Stomach (tissue), 9 donors: ENCODE data around the gene ANAPC13. TPM values are rescaled to one million over a fixed set of nuclear protein-coding genes. Genes with fewer than 3 reads are reported as not detected.

ENCODE experiments used
- DNase-seq, 2 donors: peaks; one replicate each; pipeline versions ENCODE4 v3.0.0 to v3.0.0-alpha.2; 2013 to 2019
- H3K27ac ChIP-seq, 5 donors: fragments of 200-600 bp in 4 of 5; sonication (generic) in 4 of 5; one replicate each; pipeline ENCODE4 v1.5.1; 2013 to 2019; ENCODE audit warnings: mild to moderate bottlenecking in 1 of 5, moderate library complexity in 1 of 5
- H3K27me3 ChIP-seq, 3 donors: fragments of 200-600 bp; sonication (generic); one replicate each; pipeline ENCODE4 v1.5.1; 2017 to 2019; ENCODE audit warnings: mixed run types in 1 of 3
- H3K36me3 ChIP-seq, 4 donors: fragments of 200-600 bp; sonication (generic); 1 replicate in 3 of 4; 2 replicates in 1 of 4; pipeline ENCODE4 v1.5.1; 2016 to 2019
- H3K4me1 ChIP-seq, 4 donors: fragments of 200-600 bp; sonication (generic); one replicate each; pipeline ENCODE4 v1.5.1; 2016 to 2019
- H3K4me3 ChIP-seq, 4 donors: fragments of 200-600 bp; sonication (generic) in 3 of 4; one replicate each; pipeline ENCODE4 v1.5.1; 2016 to 2019; ENCODE audit warnings: mild to moderate bottlenecking in 1 of 4
- H3K9me3 ChIP-seq, 4 donors: fragments of 200-600 bp; sonication (generic); one replicate each; pipeline ENCODE4 v1.5.1; 2016 to 2019
- EP300 ChIP-seq: sonication (generic); formaldehyde crosslinking; IDR thresholded peaks from one replicate; pipeline ENCODE4 v1.6.1; 2017; ENCODE audit warnings: antibody characterized with exemption
- POLR2A ChIP-seq, 4 donors: fragments of 450-650 bp; IDR thresholded peaks; one replicate each; pipeline ENCODE4 v1.6.1; 2016; ENCODE audit warnings: antibody characterized with exemption in 4 of 4, control low read depth in 2 of 4, mild to moderate bottlenecking in 1 of 4, moderate library complexity in 1 of 4
- POLR2AphosphoS5 ChIP-seq, 3 donors: sonication (generic); formaldehyde crosslinking; IDR thresholded peaks; one replicate each; pipeline ENCODE4 v1.6.1; 2016; ENCODE audit warnings: antibody characterized with exemption in 3 of 3
- WGBS, 5 donors: extraction: QIAGEN DNeasy Blood & Tissue Kit in 3 of 5; methylation state at CpG; one replicate each; pipeline versions ENCODE4 v1.1.5 to v1.1.7; 2013 to 2018; 5-methylcytosine and 5-hydroxymethylcytosine counted together
- intact Hi-C: fragments of 100-400 bp; cut with DNase I; formaldehyde crosslinking; loops from one replicate; pipeline ENCODE4 v1.15.1; 2023; ENCODE audit warnings: low total_unique reads
- polyA plus RNA-seq, 3 donors: library from polyadenylated mRNA; stranded (reverse); fragments of 200-250 nt; gene quantifications; one replicate each; pipeline ENCODE4 v1.2.3, GENCODE V29; 2013
- total RNA-seq, 5 donors: library from RNA; depleted of rRNA; stranded (reverse); fragments of >200 nt; gene quantifications; one replicate each; pipeline versions ENCODE4 v1.1.0 to v1.2.3, GENCODE V29; 2014 to 2016
- TF ChIP-seq, protein P1 (sequence below), 7 experiments: fragments of 450-650 bp in 4 of 7; fragments of 200-600 bp in 3 of 7; sonication (generic) in 3 of 7; IDR thresholded peaks; one replicate each; pipeline ENCODE4 v1.5.1; 2016 to 2019; ENCODE audit warnings: antibody characterized with exemption in 7 of 7, control low read depth in 2 of 7, mild to moderate bottlenecking in 1 of 7
- donor health status: healthy with polysubstance abuse.
- donor health status: Bipolar disorder and iron deficiency.
- donor health status: healthy.

Gene ANAPC13
- total and polyA plus RNA-seq, 8 donors, result 3.2 to 130 (median 44.4) TPM

DNA sequence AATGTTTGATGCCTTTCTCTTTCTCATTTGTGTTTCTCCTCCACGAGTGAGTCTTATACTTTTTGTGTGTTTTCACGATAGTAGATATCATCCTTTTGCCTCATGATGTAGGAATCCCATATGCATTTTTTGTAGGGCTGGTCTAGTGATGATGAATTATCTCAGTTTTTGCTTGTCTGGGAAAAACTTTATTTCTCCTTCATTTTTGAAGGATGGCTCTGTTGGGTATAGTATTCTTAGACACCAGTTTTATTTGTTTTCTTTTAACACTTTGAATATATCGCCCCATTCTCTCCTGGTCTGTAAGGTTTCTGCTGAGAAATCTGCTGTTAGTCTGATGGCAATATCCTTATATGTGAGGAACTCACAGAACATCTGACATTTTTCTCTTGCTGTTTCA is 18.3 kb upstream of the ANAPC13 start:
- WGBS, 5 donors, result 62 to 98% (median 67%) methylated on average over 2 to 3 of the region's 3 CpGs
- intact Hi-C loops, result no loop called here

DNA sequence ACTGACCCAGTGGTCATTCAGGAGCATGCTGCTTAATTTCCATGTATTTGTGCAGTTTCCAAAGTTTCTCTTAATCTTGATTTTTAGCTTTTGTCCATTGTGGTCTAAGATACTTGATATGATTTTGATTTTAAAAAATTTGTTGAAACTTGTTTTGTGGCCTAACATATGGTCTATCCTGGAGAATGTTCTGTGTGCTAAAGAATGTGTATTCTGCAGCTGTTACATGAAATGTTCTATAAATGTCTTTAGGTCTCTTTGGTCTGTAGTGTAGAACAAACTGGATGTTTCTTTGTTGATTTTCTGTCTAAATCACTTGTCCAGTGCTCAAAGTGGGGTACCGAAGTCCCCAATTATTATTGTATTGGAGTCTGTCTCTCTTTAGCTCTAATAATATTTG is 17.5 kb upstream of the ANAPC13 start:
- Histone ChIP-seq H3K27ac (no peak overlapping the region), H3K27me3 (no peaks in the 10 kb centered on the region), H3K4me1 (peaks cover 0 to 4% (median 0%) of the 10 kb centered on the region in 4 donors), H3K36me3 (peaks cover 0 to 40% (median 20%) of the 10 kb centered on the region in 4 donors), H3K9me3 (peaks cover 0 to 20% (median 4%) of the 10 kb centered on the region in 4 donors), H3K4me3 (no peak overlapping the region)
- intact Hi-C loops, result no loop called here
- WGBS, 5 donors, result 94 to 100% (median 96%) methylated on average over 1 of the region's 1 CpG
- no peak for DNase-seq
- TF ChIP-seq POLR2AphosphoS5 (IDR thresholded peaks at IDR 0.05) (no peak), EP300 (no peak), POLR2A (IDR thresholded peaks at IDR 0.05) (no peak)
- TF ChIP-seq, protein P1, sequence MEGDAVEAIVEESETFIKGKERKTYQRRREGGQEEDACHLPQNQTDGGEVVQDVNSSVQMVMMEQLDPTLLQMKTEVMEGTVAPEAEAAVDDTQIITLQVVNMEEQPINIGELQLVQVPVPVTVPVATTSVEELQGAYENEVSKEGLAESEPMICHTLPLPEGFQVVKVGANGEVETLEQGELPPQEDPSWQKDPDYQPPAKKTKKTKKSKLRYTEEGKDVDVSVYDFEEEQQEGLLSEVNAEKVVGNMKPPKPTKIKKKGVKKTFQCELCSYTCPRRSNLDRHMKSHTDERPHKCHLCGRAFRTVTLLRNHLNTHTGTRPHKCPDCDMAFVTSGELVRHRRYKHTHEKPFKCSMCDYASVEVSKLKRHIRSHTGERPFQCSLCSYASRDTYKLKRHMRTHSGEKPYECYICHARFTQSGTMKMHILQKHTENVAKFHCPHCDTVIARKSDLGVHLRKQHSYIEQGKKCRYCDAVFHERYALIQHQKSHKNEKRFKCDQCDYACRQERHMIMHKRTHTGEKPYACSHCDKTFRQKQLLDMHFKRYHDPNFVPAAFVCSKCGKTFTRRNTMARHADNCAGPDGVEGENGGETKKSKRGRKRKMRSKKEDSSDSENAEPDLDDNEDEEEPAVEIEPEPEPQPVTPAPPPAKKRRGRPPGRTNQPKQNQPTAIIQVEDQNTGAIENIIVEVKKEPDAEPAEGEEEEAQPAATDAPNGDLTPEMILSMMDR (IDR thresholded peaks at IDR 0.05), result no peak

More for the DNA sequence above, 18.3 kb upstream of the ANAPC13 start:
- H3K27ac ChIP-seq, result no peak overlapping the region
- H3K9me3 ChIP-seq, result peaks cover 0 to 20% (median 4%) of the 10 kb centered on the region in 4 donors
- H3K36me3 ChIP-seq, result peaks cover 0 to 42% (median 25%) of the 10 kb centered on the region in 4 donors
- H3K27me3 ChIP-seq, result no peaks in the 10 kb centered on the region
- H3K4me1 ChIP-seq, result peaks cover 0 to 4% (median 0%) of the 10 kb centered on the region in 4 donors
- TF ChIP-seq POLR2AphosphoS5 (IDR thresholded peaks at IDR 0.05) (no peak), POLR2A (IDR thresholded peaks at IDR 0.05) (no peak), EP300 (no peak)
- TF ChIP-seq, protein P1 (IDR thresholded peaks at IDR 0.05), result no peak
- no peak for DNase-seq
- H3K4me3 ChIP-seq, result no peak overlapping the region

DNA sequence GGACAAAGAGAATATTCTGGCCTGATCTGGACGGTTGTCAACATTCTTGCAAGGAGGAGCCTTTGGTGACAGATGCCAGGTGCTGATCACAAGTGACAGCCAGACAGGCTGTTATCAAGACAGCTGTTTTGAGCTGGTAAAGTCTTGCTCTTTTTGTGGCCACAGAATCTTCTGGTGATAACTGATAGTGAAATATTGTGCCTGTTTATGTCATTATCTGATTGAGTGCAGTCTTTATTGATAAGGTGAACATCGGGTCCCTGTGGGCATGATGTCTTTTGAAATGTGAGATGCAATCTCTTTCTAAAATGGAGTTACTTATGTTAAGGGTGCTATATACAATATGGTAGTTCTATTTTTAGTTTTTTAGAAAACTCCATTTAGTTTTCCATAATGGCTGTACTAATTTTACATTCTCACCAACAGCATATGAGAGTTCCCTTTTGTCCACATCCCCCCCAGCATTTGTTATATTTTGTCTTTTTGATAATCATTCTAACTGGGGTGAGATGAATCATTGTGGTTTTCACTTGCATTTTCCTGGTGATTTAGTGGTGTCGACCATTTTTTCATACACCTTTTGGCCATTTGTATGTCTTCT is 10.8 kb upstream of the ANAPC13 start:
- no peak overlapping the region for H3K4me3 ChIP-seq
- TF ChIP-seq POLR2AphosphoS5 (IDR thresholded peaks at IDR 0.05) (no peak), POLR2A (IDR thresholded peaks at IDR 0.05) (no peak), EP300 (no peak)
- TF ChIP-seq, protein P1 (IDR thresholded peaks at IDR 0.05), result no peak
- H3K9me3 ChIP-seq, result no peaks in the 10 kb centered on the region
- peaks cover 0 to 31% (median 16%) of the 10 kb centered on the region in 4 donors for H3K36me3 ChIP-seq
- intact Hi-C loops, result no loop called here
- H3K4me1 ChIP-seq, result peaks cover 0 to 10% (median 4%) of the 10 kb centered on the region in 4 donors
- WGBS, 5 donors, result 62 to 76% (median 66%) methylated on average over 3 of the region's 3 CpGs
- H3K27ac ChIP-seq, result no peak overlapping the region
- DNase-seq, result no peak
- no peaks in the 10 kb centered on the region for H3K27me3 ChIP-seq

DNA sequence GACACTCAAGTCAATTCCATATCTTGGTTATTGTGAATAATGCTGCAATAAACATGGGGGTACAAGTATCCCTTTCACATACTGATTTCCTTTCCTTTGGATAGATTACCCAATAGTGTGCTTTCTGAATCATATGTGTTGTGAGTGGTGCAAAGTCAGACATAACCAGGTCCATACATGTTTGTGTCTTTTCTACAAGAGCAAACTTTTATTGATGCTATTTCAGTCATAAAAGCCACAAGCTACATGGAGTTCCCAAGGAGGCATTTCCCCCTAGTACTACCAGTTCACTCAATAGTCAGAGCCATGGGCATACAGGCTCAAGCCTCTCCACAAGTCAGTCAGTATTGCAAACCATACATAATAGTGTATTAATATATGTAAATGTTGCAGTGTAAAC is 10.2 kb upstream of the ANAPC13 start:
- peaks cover 0 to 10% (median 4%) of the 10 kb centered on the region in 4 donors for H3K4me1 ChIP-seq
- intact Hi-C loops, result no loop called here
- H3K27me3 ChIP-seq, result no peaks in the 10 kb centered on the region
- no peak overlapping the region for H3K4me3 ChIP-seq
- peaks cover 0 to 31% (median 16%) of the 10 kb centered on the region in 4 donors for H3K36me3 ChIP-seq
- no peaks in the 10 kb centered on the region for H3K9me3 ChIP-seq
- no peak for DNase-seq
- TF ChIP-seq, protein P1 (IDR thresholded peaks at IDR 0.05), result no peak
- TF ChIP-seq POLR2A (IDR thresholded peaks at IDR 0.05), result no peak
- no peak for TF ChIP-seq EP300
- no peak for TF ChIP-seq POLR2AphosphoS5 (IDR thresholded peaks at IDR 0.05)
- H3K27ac ChIP-seq, result no peak overlapping the region
